ENCODE measurements around the gene PRUNE2. TPM values are rescaled to one million over a fixed set of nuclear protein-coding genes. Genes with fewer than 3 reads are reported as not detected.
"Not testable (repeated sequence)": the region's sequence is repeated elsewhere in the genome, so short reads cannot be mapped to it uniquely, and the experiment has no call there.

The PRUNE2 gene
- total and polyA plus RNA-seq, 4 donors, result 1.3 to 4.5 (median 1.6) TPM

DNA sequence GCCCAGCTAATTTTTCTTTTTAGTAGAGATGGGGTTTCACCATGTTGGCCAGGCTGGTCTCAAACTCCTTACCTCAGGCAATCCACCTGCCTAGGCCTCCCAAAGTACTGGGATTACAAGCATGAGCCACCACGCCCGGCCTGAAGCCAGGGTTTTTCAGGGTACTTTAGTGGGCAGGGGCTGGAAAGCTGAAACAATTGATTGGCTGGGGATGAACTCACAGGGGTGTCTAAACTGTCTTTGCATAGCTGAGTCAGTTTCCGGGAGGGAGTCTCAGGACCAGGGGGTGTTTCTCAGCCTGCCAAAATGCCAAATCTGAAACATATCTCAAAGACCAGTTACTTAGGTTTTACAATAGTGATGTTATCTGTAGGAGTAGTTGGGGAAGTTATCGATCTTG is 46.1 kb downstream of the PRUNE2 start:
- no peak overlapping the region for H3K9ac ChIP-seq (ENCODE audit: low read depth in 1 of 2, low read length in 2 of 2)
- WGBS, result 87% methylated on average over 4 of the region's 4 CpGs
- TF ChIP-seq HNF4A (conservative IDR thresholded peaks at IDR 0.05), result no peak
- TF ChIP-seq FOXA1 (IDR thresholded peaks at IDR 0.05), result no peak
- TF ChIP-seq, protein P1, sequence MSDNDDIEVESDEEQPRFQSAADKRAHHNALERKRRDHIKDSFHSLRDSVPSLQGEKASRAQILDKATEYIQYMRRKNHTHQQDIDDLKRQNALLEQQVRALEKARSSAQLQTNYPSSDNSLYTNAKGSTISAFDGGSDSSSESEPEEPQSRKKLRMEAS (IDR thresholded peaks at IDR 0.05), result no peak
- no peak for TF ChIP-seq TAF1 (conservative IDR thresholded peaks at IDR 0.05)
- no peak for TF ChIP-seq GABPA (IDR thresholded peaks at IDR 0.05 in 1 of 2, conservative IDR thresholded peaks at IDR 0.05 in 1 of 2)
- no peaks in the 10 kb centered on the region for H3K4me1 ChIP-seq (ENCODE audit: control insufficient read depth in 4 of 4, insufficient read depth in 4 of 4, low read length in 3 of 4)
- no peaks in the 10 kb centered on the region for H3K9me3 ChIP-seq (ENCODE audit: control insufficient read depth in 4 of 4, low read length in 3 of 4)
- no peaks in the 10 kb centered on the region for H3K27me3 ChIP-seq (ENCODE audit: control insufficient read depth in 4 of 4, insufficient read depth in 4 of 4, low read length in 3 of 4)
- H3K36me3 ChIP-seq (ENCODE audit: control insufficient read depth in 4 of 4, insufficient read depth in 3 of 4, low read depth in 1 of 4, low read length in 3 of 4), result no peaks in the 10 kb centered on the region
- H3K4me3 ChIP-seq (ENCODE audit: low read depth in 1 of 3, low read length in 3 of 3), result no peak overlapping the region
- no peak for DNase-seq (ENCODE audit: low spot score)
- no peak overlapping the region for H3K27ac ChIP-seq (ENCODE audit: low read depth in 1 of 2, low read length in 2 of 2)

DNA sequence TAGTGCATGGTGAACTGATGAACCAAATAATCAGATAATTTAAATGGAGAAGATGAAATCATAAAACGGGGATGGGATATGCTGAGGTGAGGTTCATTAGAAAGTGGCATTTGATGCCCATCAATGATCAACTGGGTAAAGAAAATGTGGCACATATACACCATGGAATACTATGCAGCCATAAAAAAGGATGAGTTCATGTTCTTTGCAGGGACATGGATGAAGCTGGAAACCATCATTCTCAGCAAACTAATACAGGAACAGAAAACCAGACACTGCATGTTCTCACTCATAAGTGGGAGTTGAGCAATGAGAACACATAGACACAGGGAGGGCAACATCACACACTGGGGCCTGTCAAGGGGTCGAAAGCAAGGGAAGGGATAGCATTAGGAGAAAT is 47.7 kb downstream of the PRUNE2 start:
- WGBS, result 78% methylated on average over 2 of the region's 2 CpGs
- H3K27me3 ChIP-seq (ENCODE audit: control insufficient read depth in 4 of 4, insufficient read depth in 4 of 4, low read length in 3 of 4); H3K27ac ChIP-seq (ENCODE audit: low read depth in 1 of 2, low read length in 2 of 2); H3K4me3 ChIP-seq (ENCODE audit: low read depth in 1 of 3, low read length in 3 of 3); H3K4me1 ChIP-seq (ENCODE audit: control insufficient read depth in 4 of 4, insufficient read depth in 4 of 4, low read length in 3 of 4); H3K9ac ChIP-seq (ENCODE audit: low read depth in 1 of 2, low read length in 2 of 2); H3K9me3 ChIP-seq (ENCODE audit: control insufficient read depth in 4 of 4, low read length in 3 of 4); DNase-seq (ENCODE audit: low spot score); H3K36me3 ChIP-seq (ENCODE audit: control insufficient read depth in 4 of 4, insufficient read depth in 3 of 4, low read depth in 1 of 4, low read length in 3 of 4): not testable (repeated sequence)

GRCh38 chr9:76856016-76856415 is 49.9 kb downstream of the PRUNE2 start:
- no peak overlapping the region for H3K9ac ChIP-seq (ENCODE audit: low read depth in 1 of 2, low read length in 2 of 2)
- H3K4me3 ChIP-seq (ENCODE audit: low read depth in 1 of 3, low read length in 3 of 3), result no peak overlapping the region
- DNase-seq (ENCODE audit: low spot score), result no peak
- no peaks in the 10 kb centered on the region for H3K9me3 ChIP-seq (ENCODE audit: control insufficient read depth in 4 of 4, low read length in 3 of 4)
- H3K27ac ChIP-seq (ENCODE audit: low read depth in 1 of 2, low read length in 2 of 2), result no peak overlapping the region
- no peaks in the 10 kb centered on the region for H3K4me1 ChIP-seq (ENCODE audit: control insufficient read depth in 4 of 4, insufficient read depth in 4 of 4, low read length in 3 of 4)
- 82% methylated on average over 3 of the region's 3 CpGs for WGBS
- TF ChIP-seq GABPA (IDR thresholded peaks at IDR 0.05 in 1 of 2, conservative IDR thresholded peaks at IDR 0.05 in 1 of 2) (no peak), YY1 (IDR thresholded peaks at IDR 0.05) (no peak), EGR1 (IDR thresholded peaks at IDR 0.05; ENCODE audit: low read depth in 2 of 2) (no peak), HNF4A (conservative IDR thresholded peaks at IDR 0.05) (no peak), RXRA (IDR thresholded peaks at IDR 0.05) (no peak), SP1 (IDR thresholded peaks at IDR 0.05) (no peak), REST (IDR thresholded peaks at IDR 0.05) (no peak), FOXA1 (IDR thresholded peaks at IDR 0.05) (no peak)
- TF ChIP-seq, protein P2, sequence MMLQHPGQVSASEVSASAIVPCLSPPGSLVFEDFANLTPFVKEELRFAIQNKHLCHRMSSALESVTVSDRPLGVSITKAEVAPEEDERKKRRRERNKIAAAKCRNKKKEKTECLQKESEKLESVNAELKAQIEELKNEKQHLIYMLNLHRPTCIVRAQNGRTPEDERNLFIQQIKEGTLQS (IDR thresholded peaks at IDR 0.05), result no peak
- TF ChIP-seq, protein P1 (IDR thresholded peaks at IDR 0.05), result no peak
- TF ChIP-seq, protein P3, sequence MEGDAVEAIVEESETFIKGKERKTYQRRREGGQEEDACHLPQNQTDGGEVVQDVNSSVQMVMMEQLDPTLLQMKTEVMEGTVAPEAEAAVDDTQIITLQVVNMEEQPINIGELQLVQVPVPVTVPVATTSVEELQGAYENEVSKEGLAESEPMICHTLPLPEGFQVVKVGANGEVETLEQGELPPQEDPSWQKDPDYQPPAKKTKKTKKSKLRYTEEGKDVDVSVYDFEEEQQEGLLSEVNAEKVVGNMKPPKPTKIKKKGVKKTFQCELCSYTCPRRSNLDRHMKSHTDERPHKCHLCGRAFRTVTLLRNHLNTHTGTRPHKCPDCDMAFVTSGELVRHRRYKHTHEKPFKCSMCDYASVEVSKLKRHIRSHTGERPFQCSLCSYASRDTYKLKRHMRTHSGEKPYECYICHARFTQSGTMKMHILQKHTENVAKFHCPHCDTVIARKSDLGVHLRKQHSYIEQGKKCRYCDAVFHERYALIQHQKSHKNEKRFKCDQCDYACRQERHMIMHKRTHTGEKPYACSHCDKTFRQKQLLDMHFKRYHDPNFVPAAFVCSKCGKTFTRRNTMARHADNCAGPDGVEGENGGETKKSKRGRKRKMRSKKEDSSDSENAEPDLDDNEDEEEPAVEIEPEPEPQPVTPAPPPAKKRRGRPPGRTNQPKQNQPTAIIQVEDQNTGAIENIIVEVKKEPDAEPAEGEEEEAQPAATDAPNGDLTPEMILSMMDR (IDR thresholded peaks at IDR 0.05; ENCODE audit: low read depth, low read length, missing input control), result no peak
- no peaks in the 10 kb centered on the region for H3K36me3 ChIP-seq (ENCODE audit: control insufficient read depth in 4 of 4, insufficient read depth in 3 of 4, low read depth in 1 of 4, low read length in 3 of 4)
- H3K27me3 ChIP-seq (ENCODE audit: control insufficient read depth in 4 of 4, insufficient read depth in 4 of 4, low read length in 3 of 4), result no peaks in the 10 kb centered on the region
